Measurements from ENCODE around the gene YPEL4.
A peak's percentile ranks its signal among the peaks of the same experiment; 100 is the strongest.
"Not testable (repeated sequence)": the region's sequence is repeated elsewhere in the genome, so short reads cannot be mapped to it uniquely, and the experiment has no call there.

YPEL4 gene

GRCh38 chr11:57649826-57650738 is at the start of gene YPEL4:
Gene YPEL4, minus strand, starts transcription at chr11:57649912. Its CDS starts 2,805 bp downstream, at chr11:57647107.
- DNase-seq = peak; percentile 72

- no peak for DNase-seq
Observed at GRCh38 chr11:57698843-57699365, 49.2 kb upstream of the YPEL4 start.

GRCh38 chr11:57690474-57690873 is 40.8 kb upstream of the YPEL4 start:
- not testable (repeated sequence) for DNase-seq

GRCh38 chr11:57681168-57681567 is 31.5 kb upstream of the YPEL4 start:
- peak; percentile 51 for DNase-seq

- no peak for DNase-seq
Observed at GRCh38 chr11:57680552-57680874, 30.8 kb upstream of the YPEL4 start.

GRCh38 chr11:57679396-57679795 is 29.7 kb upstream of the YPEL4 start:
- no peak for DNase-seq

GRCh38 chr11:57675176-57675941 is 25.6 kb upstream of the YPEL4 start:
- DNase-seq = no peak

- no peak for DNase-seq
Observed at GRCh38 chr11:57674251-57674650, 24.5 kb upstream of the YPEL4 start.

- peak; percentile 39 for DNase-seq
Observed at GRCh38 chr11:57668434-57668782, 18.7 kb upstream of the YPEL4 start.

GRCh38 chr11:57667736-57668433 is 18.2 kb upstream of the YPEL4 start, which contains the start of gene ZDHHC5:
Gene ZDHHC5, plus strand, starts transcription at chr11:57668114. Its CDS starts 4,977 bp downstream, at chr11:57673091.
- peak; percentile 99 for DNase-seq

- peak; percentile 99 for DNase-seq
Observed at GRCh38 chr11:57667117-57667735, 17.5 kb upstream of the YPEL4 start.

GRCh38 chr11:57663975-57664374 is 14.3 kb upstream of the YPEL4 start:
- no peak for DNase-seq

GRCh38 chr11:57662893-57663292 is 13.2 kb upstream of the YPEL4 start:
- DNase-seq = peak; percentile 63

- DNase-seq = no peak
Observed at GRCh38 chr11:57659669-57660068, 10.0 kb upstream of the YPEL4 start.

- no peak for DNase-seq
Observed at GRCh38 chr11:57658023-57658361, 8.3 kb upstream of the YPEL4 start.

- peak; percentile 99 for DNase-seq
Observed at GRCh38 chr11:57657194-57658022, 7.7 kb upstream of the YPEL4 start, which contains the start of gene CLP1. Gene CLP1, plus strand, starts transcription at chr11:57657762. Its CDS starts 1,715 bp downstream, at chr11:57659477.

GRCh38 chr11:57656885-57657193 is 7.1 kb upstream of the YPEL4 start:
- DNase-seq = no peak

GRCh38 chr11:57653163-57653562 is 3.5 kb upstream of the YPEL4 start:
- DNase-seq = no peak

GRCh38 chr11:57652662-57653061 is 3.0 kb upstream of the YPEL4 start:
- no peak for DNase-seq

- not testable (repeated sequence) for DNase-seq
Observed at GRCh38 chr11:57652230-57652629, 2.5 kb upstream of the YPEL4 start.

GRCh38 chr11:57651408-57651807 is 1.7 kb upstream of the YPEL4 start:
- no peak for DNase-seq

GRCh38 chr11:57650739-57651090 is 1.0 kb upstream of the YPEL4 start:
- DNase-seq = no peak
